ENCODE measurements around the gene ATP5F1B. TPM values are rescaled to one million over a fixed set of nuclear protein-coding genes. Genes with fewer than 3 reads are reported as not detected.

The ATP5F1B gene
- total and polyA plus RNA-seq, 11 donors = 1,436 to 3,502 (median 2,716) TPM

DNA sequence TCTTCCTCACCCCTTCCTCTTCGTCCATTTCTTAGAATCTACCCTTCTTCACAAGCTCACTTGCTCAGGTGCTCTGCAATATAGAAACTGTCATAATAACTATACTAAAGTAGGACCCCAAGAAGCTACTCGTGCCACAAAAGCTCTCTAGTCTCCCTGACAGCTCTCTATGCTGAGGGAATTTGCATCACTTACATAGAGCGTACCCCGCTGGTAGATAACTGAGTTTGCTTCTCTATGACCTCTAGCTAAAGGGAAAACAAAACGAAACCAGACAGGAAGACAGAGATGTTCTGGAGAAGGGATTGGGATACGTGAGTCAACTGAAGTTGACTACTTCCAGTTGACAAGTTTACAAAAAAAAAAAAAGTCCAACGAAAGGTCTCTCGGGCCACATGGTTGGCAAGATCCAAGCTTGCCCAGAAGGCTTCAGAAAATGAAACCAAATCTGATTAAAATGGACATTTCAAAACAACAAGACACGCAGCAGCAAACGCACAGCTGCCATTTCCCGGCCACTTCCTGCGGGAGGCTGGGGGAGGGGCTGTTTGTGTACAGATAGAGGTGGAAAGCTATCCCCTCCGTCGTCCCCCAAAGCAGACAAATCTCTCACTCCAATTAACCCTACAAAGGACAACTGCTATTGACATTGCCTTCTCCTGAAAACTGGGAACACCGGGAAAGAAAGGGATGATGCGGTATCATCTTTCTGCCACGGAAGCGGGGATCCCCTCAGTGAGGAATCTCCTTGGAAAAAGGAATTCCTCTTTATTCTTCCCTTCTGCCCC, 16.9 kb downstream of the ATP5F1B start:
- no peak for TF ChIP-seq POLR2A (IDR thresholded peaks at IDR 0.05)
- TF ChIP-seq, protein P1, sequence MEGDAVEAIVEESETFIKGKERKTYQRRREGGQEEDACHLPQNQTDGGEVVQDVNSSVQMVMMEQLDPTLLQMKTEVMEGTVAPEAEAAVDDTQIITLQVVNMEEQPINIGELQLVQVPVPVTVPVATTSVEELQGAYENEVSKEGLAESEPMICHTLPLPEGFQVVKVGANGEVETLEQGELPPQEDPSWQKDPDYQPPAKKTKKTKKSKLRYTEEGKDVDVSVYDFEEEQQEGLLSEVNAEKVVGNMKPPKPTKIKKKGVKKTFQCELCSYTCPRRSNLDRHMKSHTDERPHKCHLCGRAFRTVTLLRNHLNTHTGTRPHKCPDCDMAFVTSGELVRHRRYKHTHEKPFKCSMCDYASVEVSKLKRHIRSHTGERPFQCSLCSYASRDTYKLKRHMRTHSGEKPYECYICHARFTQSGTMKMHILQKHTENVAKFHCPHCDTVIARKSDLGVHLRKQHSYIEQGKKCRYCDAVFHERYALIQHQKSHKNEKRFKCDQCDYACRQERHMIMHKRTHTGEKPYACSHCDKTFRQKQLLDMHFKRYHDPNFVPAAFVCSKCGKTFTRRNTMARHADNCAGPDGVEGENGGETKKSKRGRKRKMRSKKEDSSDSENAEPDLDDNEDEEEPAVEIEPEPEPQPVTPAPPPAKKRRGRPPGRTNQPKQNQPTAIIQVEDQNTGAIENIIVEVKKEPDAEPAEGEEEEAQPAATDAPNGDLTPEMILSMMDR (IDR thresholded peaks at IDR 0.05) = no peak
- no peaks in the 10 kb centered on the region for H3K9me3 ChIP-seq
- intact Hi-C loops (cut with DNase I) = no loop called here
- 0 to 1% (median 1%) methylated on average over 18 of the region's 18 CpGs for WGBS, 4 donors
- H3K4me1 ChIP-seq = peaks cover 18 to 85% (median 69%) of the 10 kb centered on the region in 12 donors
- DNase-seq (peak; percentile 69 to 78 (median 76)), ATAC-seq (peak in 3 of 4 donors; percentile 3 to 50 (median 25))
- peaks cover 0 to 29% (median 16%) of the 10 kb centered on the region in 9 donors for H3K36me3 ChIP-seq
- peak overlapping the region; percentile 84 to 98 (median 94) for H3K27ac ChIP-seq
- H3K27me3 ChIP-seq = no peaks in the 10 kb centered on the region
- peak overlapping the region; percentile 80 to 100 (median 98) for H3K4me3 ChIP-seq

DNA sequence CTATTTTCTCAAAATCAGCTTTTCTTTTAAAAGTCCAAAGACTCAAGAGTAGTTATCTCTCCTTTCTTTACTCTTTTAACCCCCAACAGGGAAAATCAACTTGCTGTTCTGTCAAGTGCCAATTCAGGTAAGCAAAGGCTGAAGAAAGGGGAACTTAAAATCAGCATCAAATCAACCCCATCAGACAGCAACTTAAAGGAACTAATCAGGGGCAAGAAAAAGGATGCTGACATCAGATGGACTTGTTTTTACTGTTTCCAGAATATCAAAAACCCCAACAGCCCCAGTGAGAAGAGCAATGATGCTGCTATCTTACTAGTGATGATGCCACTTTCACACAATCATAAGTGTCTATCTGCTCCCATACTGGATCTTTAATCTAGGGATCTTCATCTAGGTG, 19.1 kb downstream of the ATP5F1B start:
- Histone ChIP-seq H3K27ac (no peak overlapping the region), H3K4me1 (peaks cover 9 to 79% (median 65%) of the 10 kb centered on the region in 12 donors), H3K27me3 (no peaks in the 10 kb centered on the region), H3K36me3 (peaks cover 0 to 49% (median 27%) of the 10 kb centered on the region in 9 donors), H3K9me3 (no peaks in the 10 kb centered on the region), H3K4me3 (no peak overlapping the region)
- DNase-seq (no peak), ATAC-seq (no peak)
- no peak for TF ChIP-seq POLR2A (IDR thresholded peaks at IDR 0.05)
- TF ChIP-seq, protein P1 (IDR thresholded peaks at IDR 0.05) = no peak
- intact Hi-C loops (cut with DNase I) = no loop called here

DNA sequence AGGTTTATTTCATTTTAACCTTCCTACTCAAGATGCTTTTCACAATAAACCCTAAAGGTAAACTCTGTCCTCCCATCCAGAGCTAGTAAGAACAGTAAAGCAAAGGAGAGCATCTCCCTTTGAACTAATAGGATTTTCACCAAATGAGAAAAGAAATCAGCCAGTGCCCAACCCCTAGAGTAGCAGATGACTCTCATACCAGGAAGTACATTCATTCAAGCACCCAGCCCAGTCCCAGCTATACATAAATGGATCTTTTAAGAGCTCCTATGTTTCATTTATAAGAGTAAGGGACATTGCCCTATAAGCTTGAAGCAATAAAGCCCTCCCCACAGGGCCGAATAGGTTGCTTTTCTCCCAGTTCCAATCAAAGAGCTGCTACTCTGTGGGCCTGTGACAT, 23.2 kb downstream of the ATP5F1B start:
- Histone ChIP-seq H3K4me3 (no peak overlapping the region), H3K27me3 (no peaks in the 10 kb centered on the region), H3K4me1 (peaks cover 4 to 91% (median 50%) of the 10 kb centered on the region in 12 donors), H3K9me3 (no peaks in the 10 kb centered on the region), H3K27ac (no peak overlapping the region), H3K36me3 (peaks cover 0 to 88% (median 65%) of the 10 kb centered on the region in 9 donors)
- WGBS, 4 donors = 81 to 94% (median 87%) methylated on average over 1 of the region's 1 CpG
- no peak for ATAC-seq
- TF ChIP-seq POLR2A (IDR thresholded peaks at IDR 0.05) = no peak
- TF ChIP-seq, protein P1 (IDR thresholded peaks at IDR 0.05) = no peak
- intact Hi-C loops (cut with DNase I) = loop anchor here in 1 of 10 donors (5.0 kb wide), 1 partner anchor 40 kb away; no protein-coding TSS in a partner anchor
- DNase-seq = no peak

DNA sequence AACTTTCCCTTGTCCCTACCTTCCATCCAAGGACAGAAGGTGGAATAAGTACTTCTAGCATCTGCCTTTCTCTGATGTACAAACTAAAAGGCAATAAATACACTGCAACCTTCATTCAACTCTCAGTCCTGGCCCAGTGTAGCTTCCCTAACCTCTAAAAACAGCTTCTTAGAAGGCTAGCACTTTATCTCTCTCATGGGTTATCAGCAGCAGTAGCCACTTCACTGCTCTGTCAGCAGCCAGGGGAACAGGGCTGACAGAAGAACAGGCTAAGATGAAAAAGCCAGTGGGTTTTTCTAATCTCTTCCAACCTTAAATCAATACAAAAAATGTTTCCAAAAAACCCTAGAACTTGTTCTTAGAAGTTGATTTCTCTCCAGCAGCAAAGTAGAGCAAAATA, 28.9 kb downstream of the ATP5F1B start:
- intact Hi-C loops (cut with DNase I) = no loop called here
- H3K27me3 ChIP-seq = no peaks in the 10 kb centered on the region
- peaks cover 0 to 68% (median 29%) of the 10 kb centered on the region in 12 donors for H3K4me1 ChIP-seq
- no peaks in the 10 kb centered on the region for H3K9me3 ChIP-seq
- peak overlapping the region in 8 of 12 donors; percentile 23 to 80 (median 63) for H3K27ac ChIP-seq
- ATAC-seq = peak; percentile 78 to 84 (median 82)
- H3K4me3 ChIP-seq = no peak overlapping the region
- DNase-seq = no peak
- peaks cover 6 to 99% (median 93%) of the 10 kb centered on the region in 9 donors for H3K36me3 ChIP-seq
- TF ChIP-seq, protein P1 (IDR thresholded peaks at IDR 0.05) = no peak
- TF ChIP-seq POLR2A (IDR thresholded peaks at IDR 0.05) = no peak

Measured in heart left ventricle (tissue), 16 donors.